ENCODE results near the gene MUC4.
"Not testable (repeated sequence)": the region's sequence is repeated elsewhere in the genome, so short reads cannot be mapped to it uniquely, and the experiment has no call there.

Gene MUC4

DNA sequence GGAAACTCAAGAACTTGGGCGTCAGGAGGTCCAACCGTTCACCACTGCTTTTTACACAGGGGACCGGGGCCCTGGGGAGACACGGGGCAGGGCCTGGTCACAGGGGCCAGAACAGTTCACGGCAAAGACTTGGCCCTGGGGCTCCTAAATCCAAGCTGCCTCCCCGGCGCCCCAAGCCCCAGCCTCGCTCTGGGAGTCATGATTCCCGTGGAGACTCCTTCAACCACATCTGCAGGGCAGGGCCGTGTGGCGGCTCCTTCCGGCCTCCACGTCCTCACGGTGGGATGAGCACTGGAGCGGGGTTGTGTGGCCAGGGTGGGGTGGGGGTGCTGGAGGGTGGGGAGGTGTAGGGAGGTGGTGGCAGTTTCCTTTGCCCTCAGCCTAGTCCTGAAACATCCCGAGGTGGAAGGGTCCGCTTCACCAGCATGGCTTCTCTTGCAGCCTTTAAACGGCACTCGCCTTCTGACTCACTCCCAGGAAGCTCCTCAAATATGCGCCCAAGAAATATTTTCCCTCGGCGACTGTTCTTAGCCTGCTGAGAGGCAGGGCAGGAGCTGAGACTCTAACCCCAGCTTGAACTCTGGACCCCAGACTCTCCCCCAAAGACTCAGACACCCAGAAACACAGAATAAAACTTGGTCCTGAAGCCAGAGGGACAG, 1.8 kb downstream of the MUC4 start:
- Histone ChIP-seq H3K27me3 (ENCODE audit: control insufficient read depth in 1 of 2, insufficient read depth in 2 of 2, low read length in 2 of 2) (peaks cover 6 to 9% of the 10 kb centered on the region in 2 donors), H3K4me1 (ENCODE audit: control insufficient read depth, insufficient read depth, low read length) (no peaks in the 10 kb centered on the region), H3K36me3 (ENCODE audit: control insufficient read depth in 2 of 2, insufficient read depth in 2 of 2, low read length in 2 of 2) (no peaks in the 10 kb centered on the region), H3K4me3 (ENCODE audit: low read length in 2 of 2) (no peak overlapping the region), H3K9ac (ENCODE audit: low read length in 2 of 2) (no peak overlapping the region), H3K9me3 (ENCODE audit: control insufficient read depth in 2 of 2, low read length in 2 of 2) (no peaks in the 10 kb centered on the region), H3K27ac (ENCODE audit: low read length) (no peak overlapping the region)

DNA sequence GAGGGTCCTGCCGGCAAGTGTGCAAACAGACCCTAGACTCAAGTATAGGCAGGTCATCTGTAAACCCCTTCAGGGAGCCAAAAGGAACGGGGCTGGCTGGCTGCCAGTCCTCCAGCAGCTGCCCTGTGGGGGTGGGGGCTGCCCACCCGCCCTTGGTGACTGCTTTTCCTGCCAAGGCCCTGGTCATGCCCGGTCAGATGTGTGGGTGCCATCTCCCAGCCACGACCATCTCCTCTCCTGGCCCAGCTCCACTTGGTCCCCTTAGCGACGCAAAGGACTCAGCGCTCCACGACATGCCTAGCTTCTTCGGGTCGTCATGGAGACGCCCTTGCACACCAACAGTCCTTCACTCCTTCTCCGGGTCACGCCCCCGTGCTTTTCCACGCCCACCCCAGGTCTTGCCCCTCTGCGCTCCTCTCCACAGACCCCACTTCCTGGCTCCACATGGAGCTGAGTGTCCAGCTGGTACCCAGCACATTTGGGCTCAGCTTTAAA, 2.4 kb downstream of the MUC4 start:
- Histone ChIP-seq H3K4me3 (ENCODE audit: low read length in 2 of 2) (no peak overlapping the region), H3K27ac (ENCODE audit: low read length) (no peak overlapping the region), H3K4me1 (ENCODE audit: control insufficient read depth, insufficient read depth, low read length) (no peaks in the 10 kb centered on the region), H3K9ac (ENCODE audit: low read length in 2 of 2) (no peak overlapping the region), H3K27me3 (ENCODE audit: control insufficient read depth in 1 of 2, insufficient read depth in 2 of 2, low read length in 2 of 2) (peaks cover 6 to 9% of the 10 kb centered on the region in 2 donors), H3K36me3 (ENCODE audit: control insufficient read depth in 2 of 2, insufficient read depth in 2 of 2, low read length in 2 of 2) (no peaks in the 10 kb centered on the region), H3K9me3 (ENCODE audit: control insufficient read depth in 2 of 2, low read length in 2 of 2) (no peaks in the 10 kb centered on the region)

DNA sequence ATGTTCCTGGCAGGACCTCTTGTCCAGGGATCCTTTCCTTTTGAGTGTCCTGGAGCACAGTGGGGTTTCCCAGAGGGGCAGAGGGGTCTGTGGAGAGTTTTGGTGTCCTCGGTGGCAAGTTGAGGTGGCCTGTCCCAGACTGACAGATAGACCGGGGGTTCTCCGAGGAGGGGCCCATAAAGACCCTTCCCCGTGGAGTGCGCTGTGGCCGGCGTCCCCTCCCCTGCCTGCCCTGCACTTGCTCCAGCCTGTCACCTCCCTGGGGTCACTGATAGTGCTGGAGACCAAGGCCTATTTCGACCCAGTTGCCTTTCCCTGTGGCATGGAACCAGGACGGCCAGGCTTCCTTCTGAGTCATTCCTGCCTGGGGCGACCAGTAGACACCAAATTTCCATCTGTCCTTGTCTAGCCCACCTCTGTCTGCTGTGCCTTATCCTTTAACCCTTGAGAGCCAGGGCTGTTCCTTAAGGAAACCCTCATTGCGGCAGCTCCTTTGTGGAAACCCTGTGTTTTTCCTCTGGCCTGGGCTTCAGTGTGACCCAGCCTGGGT, 2.9 kb downstream of the MUC4 start:
- H3K27me3 ChIP-seq (ENCODE audit: control insufficient read depth in 1 of 2, insufficient read depth in 2 of 2, low read length in 2 of 2): peaks cover 4 to 9% of the 10 kb centered on the region in 2 donors
- H3K9ac ChIP-seq (ENCODE audit: low read length in 2 of 2): no peak overlapping the region
- H3K36me3 ChIP-seq (ENCODE audit: control insufficient read depth in 2 of 2, insufficient read depth in 2 of 2, low read length in 2 of 2): no peaks in the 10 kb centered on the region
- no peak overlapping the region for H3K4me3 ChIP-seq (ENCODE audit: low read length in 2 of 2)
- H3K9me3 ChIP-seq (ENCODE audit: control insufficient read depth in 2 of 2, low read length in 2 of 2): no peaks in the 10 kb centered on the region
- H3K27ac ChIP-seq (ENCODE audit: low read length): no peak overlapping the region
- H3K4me1 ChIP-seq (ENCODE audit: control insufficient read depth, insufficient read depth, low read length): no peaks in the 10 kb centered on the region

DNA sequence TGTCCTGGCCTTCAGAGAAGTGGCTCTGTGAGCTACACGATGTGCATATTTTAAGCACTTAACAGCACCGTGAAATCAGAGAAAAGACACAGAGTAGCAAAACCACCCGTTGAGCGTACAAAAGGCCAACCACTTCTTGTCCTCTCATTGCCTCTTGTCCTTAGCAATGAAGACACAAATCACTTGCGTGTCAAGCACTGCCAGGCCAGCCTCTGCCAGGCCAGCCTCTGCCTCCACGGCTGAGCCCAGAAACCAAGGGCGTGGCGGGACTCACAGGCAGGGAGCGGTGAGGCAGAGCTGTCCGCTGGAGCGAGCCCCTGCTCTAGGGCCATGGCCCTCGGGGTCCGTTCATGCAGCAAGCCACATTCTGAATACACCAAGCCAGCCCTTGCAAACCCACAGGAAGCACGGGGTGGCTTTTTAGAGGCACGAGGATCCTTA, 4.0 kb downstream of the MUC4 start:
- H3K27me3 ChIP-seq (ENCODE audit: control insufficient read depth in 1 of 2, insufficient read depth in 2 of 2, low read length in 2 of 2): peaks cover 4 to 8% of the 10 kb centered on the region in 2 donors
- H3K4me1 ChIP-seq (ENCODE audit: control insufficient read depth, insufficient read depth, low read length): peaks cover 4% of the 10 kb centered on the region
- H3K27ac ChIP-seq (ENCODE audit: low read length): no peak overlapping the region
- H3K9ac ChIP-seq (ENCODE audit: low read length in 2 of 2): no peak overlapping the region
- no peaks in the 10 kb centered on the region for H3K9me3 ChIP-seq (ENCODE audit: control insufficient read depth in 2 of 2, low read length in 2 of 2)
- no peak overlapping the region for H3K4me3 ChIP-seq (ENCODE audit: low read length in 2 of 2)
- H3K36me3 ChIP-seq (ENCODE audit: control insufficient read depth in 2 of 2, insufficient read depth in 2 of 2, low read length in 2 of 2): no peaks in the 10 kb centered on the region

DNA sequence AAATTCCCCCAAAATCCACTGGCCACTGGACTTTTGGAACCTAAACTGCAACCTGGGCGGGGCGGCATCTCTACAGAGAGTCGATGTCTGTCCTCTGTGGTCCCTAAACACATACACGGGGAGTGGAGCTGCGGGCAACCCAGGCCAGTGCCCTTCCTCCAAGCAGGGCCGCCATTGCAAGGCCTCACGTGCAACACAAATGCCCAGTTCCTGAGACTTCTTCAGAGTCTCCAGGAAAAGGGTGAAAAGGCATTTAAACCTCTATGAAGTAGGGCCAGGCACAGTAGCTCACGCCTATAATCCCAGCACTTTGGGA, 4.9 kb downstream of the MUC4 start:
- Histone ChIP-seq H3K4me1 (ENCODE audit: control insufficient read depth, insufficient read depth, low read length) (peaks cover 12% of the 10 kb centered on the region), H3K27ac (ENCODE audit: low read length) (no peak overlapping the region), H3K4me3 (ENCODE audit: low read length in 2 of 2) (no peak overlapping the region), H3K9ac (ENCODE audit: low read length in 2 of 2) (no peak overlapping the region), H3K27me3 (ENCODE audit: control insufficient read depth in 1 of 2, insufficient read depth in 2 of 2, low read length in 2 of 2) (peaks cover 0 to 2% of the 10 kb centered on the region in 2 donors), H3K9me3 (ENCODE audit: control insufficient read depth in 2 of 2, low read length in 2 of 2) (no peaks in the 10 kb centered on the region), H3K36me3 (ENCODE audit: control insufficient read depth in 2 of 2, insufficient read depth in 2 of 2, low read length in 2 of 2) (no peaks in the 10 kb centered on the region)

DNA sequence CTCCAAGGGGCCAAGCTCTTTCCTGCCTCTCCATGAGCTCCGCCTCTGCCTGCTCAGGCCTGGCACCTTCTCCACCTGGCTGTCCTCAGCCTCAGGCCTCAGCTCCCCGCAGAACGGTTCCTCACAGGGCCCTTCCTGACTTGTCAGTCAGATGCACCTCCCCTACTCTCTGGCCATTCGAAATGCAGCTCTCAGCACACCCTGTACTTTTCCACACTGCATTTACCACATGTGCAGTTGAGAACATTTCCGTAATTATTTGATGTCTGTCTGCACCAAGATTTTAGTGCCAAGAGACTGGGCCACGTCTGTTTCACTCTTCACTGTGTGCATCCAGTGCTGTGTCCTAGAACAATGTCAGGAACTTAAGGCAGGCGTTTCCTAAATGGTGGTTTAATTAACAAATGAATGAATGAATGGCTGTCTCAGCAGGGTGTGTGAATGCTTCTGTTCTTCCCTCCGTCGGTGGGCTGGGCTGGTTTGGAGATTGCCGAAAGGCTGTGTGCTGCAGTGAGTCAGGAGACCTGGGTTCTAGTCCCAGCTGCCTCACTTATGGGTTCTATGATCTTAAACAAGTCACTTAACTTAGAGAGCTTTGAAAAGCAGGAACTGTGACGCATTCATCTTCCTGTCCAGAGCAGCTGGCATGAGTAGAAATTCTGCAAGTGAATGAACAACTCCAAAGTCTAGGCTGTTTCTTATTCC, 5.4 kb downstream of the MUC4 start:
- H3K27me3 ChIP-seq (ENCODE audit: control insufficient read depth in 1 of 2, insufficient read depth in 2 of 2, low read length in 2 of 2): no peaks in the 10 kb centered on the region
- H3K9ac ChIP-seq (ENCODE audit: low read length in 2 of 2): no peak overlapping the region
- H3K4me1 ChIP-seq (ENCODE audit: control insufficient read depth, insufficient read depth, low read length): peaks cover 14% of the 10 kb centered on the region
- no peak overlapping the region for H3K4me3 ChIP-seq (ENCODE audit: low read length in 2 of 2)
- no peaks in the 10 kb centered on the region for H3K9me3 ChIP-seq (ENCODE audit: control insufficient read depth in 2 of 2, low read length in 2 of 2)
- H3K36me3 ChIP-seq (ENCODE audit: control insufficient read depth in 2 of 2, insufficient read depth in 2 of 2, low read length in 2 of 2): no peaks in the 10 kb centered on the region
- no peak overlapping the region for H3K27ac ChIP-seq (ENCODE audit: low read length)

DNA sequence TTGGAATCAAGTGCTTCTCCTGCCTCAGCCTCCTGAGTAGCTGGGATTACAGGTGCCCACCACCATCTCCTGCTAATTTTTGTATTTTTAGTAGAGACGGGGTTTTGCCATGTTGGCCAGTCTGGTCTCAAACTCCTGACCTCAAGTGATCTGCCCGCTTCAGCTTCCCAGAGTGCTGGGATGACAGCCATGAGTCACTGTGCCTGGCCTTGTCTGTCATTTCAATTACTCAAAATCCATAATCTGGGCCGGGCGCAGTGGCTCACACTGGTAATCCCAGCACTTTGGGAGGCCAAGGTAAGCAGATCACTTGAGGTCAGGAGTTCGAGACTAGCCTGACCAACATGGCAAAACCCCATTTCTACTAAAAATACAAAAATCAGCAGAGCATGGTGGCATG, 6.1 kb downstream of the MUC4 start:
- not testable (repeated sequence) for H3K27me3 ChIP-seq (ENCODE audit: control insufficient read depth in 1 of 2, insufficient read depth in 2 of 2, low read length in 2 of 2); H3K4me3 ChIP-seq (ENCODE audit: low read length in 2 of 2); H3K36me3 ChIP-seq (ENCODE audit: control insufficient read depth in 2 of 2, insufficient read depth in 2 of 2, low read length in 2 of 2); H3K9me3 ChIP-seq (ENCODE audit: control insufficient read depth in 2 of 2, low read length in 2 of 2); H3K9ac ChIP-seq (ENCODE audit: low read length in 2 of 2); H3K27ac ChIP-seq (ENCODE audit: low read length)
- H3K4me1 ChIP-seq (ENCODE audit: control insufficient read depth, insufficient read depth, low read length): peaks cover 14% of the 10 kb centered on the region

DNA sequence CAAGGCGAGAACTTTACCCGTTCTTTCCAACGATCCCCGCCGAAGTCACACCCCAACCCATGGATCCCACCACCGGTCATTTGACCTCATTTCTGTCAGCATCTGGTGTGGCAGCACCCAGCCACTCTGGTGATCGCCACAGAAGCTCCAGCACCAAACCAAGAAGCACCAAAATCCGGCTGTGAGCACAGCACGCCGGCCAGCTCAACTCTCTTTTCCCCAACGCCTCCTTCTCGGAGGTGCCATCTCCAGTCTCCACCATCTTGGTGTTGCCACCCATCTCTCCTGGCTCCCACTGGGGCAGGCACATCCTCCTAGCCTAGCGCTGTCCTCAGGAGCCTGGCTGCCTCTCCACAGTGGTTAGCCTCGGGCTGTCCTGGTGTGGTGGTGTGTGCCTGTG, 6.5 kb downstream of the MUC4 start:
- H3K9ac ChIP-seq (ENCODE audit: low read length in 2 of 2): no peak overlapping the region
- H3K9me3 ChIP-seq (ENCODE audit: control insufficient read depth in 2 of 2, low read length in 2 of 2): no peaks in the 10 kb centered on the region
- H3K27me3 ChIP-seq (ENCODE audit: control insufficient read depth in 1 of 2, insufficient read depth in 2 of 2, low read length in 2 of 2): no peaks in the 10 kb centered on the region
- H3K4me3 ChIP-seq (ENCODE audit: low read length in 2 of 2): no peak overlapping the region
- H3K4me1 ChIP-seq (ENCODE audit: control insufficient read depth, insufficient read depth, low read length): peaks cover 14% of the 10 kb centered on the region
- H3K27ac ChIP-seq (ENCODE audit: low read length): no peak overlapping the region
- no peaks in the 10 kb centered on the region for H3K36me3 ChIP-seq (ENCODE audit: control insufficient read depth in 2 of 2, insufficient read depth in 2 of 2, low read length in 2 of 2)

DNA sequence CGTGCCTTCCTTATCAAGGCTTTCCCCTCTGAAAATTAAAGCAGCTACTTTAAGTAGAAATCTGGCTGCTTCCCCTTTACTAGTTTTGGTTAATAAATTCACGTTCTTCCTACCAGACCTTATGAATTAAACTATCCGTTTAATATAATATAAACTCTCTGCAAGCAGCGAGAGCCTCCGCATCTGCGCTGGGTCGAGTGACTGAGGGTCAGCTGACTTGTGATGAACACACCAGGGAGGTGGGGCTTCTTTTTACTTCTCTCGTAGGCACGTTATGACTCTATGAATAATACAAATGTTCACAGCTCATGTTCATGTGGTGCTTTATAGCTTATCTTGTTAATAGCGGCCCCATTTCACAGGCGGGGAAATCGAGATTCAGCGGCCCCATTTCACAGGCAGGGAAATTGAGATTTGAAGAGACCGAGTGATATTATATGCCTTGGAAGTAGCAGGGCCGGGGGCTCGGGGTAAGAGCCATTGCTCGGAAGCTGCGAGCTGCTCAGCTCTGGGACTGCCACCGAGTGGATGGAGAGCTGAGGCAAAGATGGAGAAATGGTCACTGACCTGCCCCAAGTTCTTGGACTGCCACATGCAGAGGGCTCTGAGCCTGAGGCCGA, 8.3 kb downstream of the MUC4 start:
- no peaks in the 10 kb centered on the region for H3K36me3 ChIP-seq (ENCODE audit: control insufficient read depth in 2 of 2, insufficient read depth in 2 of 2, low read length in 2 of 2)
- H3K4me3 ChIP-seq (ENCODE audit: low read length in 2 of 2): peak overlapping the region; percentile 50 to 71
- H3K9ac ChIP-seq (ENCODE audit: low read length in 2 of 2): peak overlapping the region in 1 of 2 donors; percentile 52
- no peaks in the 10 kb centered on the region for H3K27me3 ChIP-seq (ENCODE audit: control insufficient read depth in 1 of 2, insufficient read depth in 2 of 2, low read length in 2 of 2)
- peak overlapping the region; percentile 49 for H3K27ac ChIP-seq (ENCODE audit: low read length)
- H3K4me1 ChIP-seq (ENCODE audit: control insufficient read depth, insufficient read depth, low read length): peaks cover 14% of the 10 kb centered on the region
- no peaks in the 10 kb centered on the region for H3K9me3 ChIP-seq (ENCODE audit: control insufficient read depth in 2 of 2, low read length in 2 of 2)

DNA sequence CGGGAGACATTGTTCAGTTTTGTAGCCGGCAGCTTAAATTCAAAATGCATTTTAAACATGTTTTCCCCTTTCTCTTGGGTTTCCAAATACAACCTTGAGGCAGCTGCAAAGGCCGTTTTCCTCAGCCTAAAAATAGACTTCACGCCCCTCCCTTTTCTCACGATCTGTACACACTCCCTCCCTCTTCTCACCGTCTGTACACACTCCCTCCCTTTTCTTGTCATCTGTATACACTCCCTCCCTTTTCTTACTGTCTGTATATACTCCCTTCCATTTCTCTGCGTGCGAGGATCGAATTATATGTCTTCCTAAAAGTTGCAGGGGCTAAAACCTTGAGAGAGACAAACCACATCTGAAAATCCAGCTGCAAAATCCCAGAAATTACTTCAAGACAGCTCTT, 8.9 kb downstream of the MUC4 start:
- Histone ChIP-seq H3K4me1 (ENCODE audit: control insufficient read depth, insufficient read depth, low read length) (peaks cover 14% of the 10 kb centered on the region), H3K9ac (ENCODE audit: low read length in 2 of 2) (peak overlapping the region in 1 of 2 donors; percentile 52), H3K27ac (ENCODE audit: low read length) (peak overlapping the region; percentile 49), H3K4me3 (ENCODE audit: low read length in 2 of 2) (peak overlapping the region; percentile 50 to 71), H3K36me3 (ENCODE audit: control insufficient read depth in 2 of 2, insufficient read depth in 2 of 2, low read length in 2 of 2) (no peaks in the 10 kb centered on the region), H3K27me3 (ENCODE audit: control insufficient read depth in 1 of 2, insufficient read depth in 2 of 2, low read length in 2 of 2) (no peaks in the 10 kb centered on the region), H3K9me3 (ENCODE audit: control insufficient read depth in 2 of 2, low read length in 2 of 2) (no peaks in the 10 kb centered on the region)

Data from stomach smooth muscle (tissue), 2 donors.